GM19099 (cell line): ENCODE results near the gene GIPR.

ENCODE experiments used
- POLR2A ChIP-seq: IDR thresholded peaks from 3 replicates; pipeline ENCODE4 v1.6.1; 2011; ENCODE audit warnings: low read depth; ENCODE audit not compliant: insufficient read length; ENCODE audit errors: extremely low read depth

GIPR gene

GRCh38 chr19:45711851-45712698 lies 44.1 kb downstream of the GIPR start:
- no peak for TF ChIP-seq POLR2A

- no peak for TF ChIP-seq POLR2A
These were observed 44.7 kb downstream of the GIPR start for GRCh38 chr19:45712699-45713067.

GRCh38 chr19:45713141-45713540 lies 45.1 kb downstream of the GIPR start:
- no peak for TF ChIP-seq POLR2A

GRCh38 chr19:45715139-45715538 lies 47.1 kb downstream of the GIPR start:
- no peak for TF ChIP-seq POLR2A

DNA sequence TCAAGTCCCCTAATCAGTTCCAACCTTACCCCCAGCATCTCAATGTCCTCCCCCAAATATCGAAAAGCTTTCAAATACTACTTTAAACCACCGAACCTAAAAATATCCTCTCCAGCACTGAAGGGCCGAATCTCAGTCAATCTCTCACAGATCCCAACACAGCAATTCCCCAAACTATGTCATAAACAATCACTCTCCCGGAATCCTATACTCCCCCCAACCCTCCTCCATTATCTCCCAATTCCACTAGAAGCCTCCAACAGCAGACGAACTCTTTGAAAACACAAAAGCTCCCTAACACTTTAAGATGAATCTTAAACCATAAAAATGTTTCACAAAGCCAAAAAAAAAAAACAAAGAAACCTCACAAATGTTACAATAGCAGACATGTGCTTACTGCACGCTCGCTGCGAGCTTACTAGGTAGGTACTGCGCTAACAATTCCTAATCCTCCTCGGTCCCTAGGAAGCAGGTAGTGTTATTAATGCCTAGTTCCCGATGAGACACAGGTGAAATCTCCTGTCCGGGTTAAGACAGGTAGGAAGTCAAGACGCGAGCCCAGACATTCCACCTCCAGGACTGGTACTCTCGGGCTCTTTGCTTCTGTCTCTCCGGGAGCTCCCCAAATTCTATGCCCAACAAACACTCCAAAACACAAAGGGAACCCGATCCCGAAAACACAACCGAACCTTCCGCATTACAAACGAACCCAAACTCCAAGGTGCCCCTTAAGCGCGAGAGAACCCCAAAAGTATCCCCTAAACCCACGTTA lies 48.5 kb downstream of the GIPR start:
- no peak for TF ChIP-seq POLR2A

- no peak for TF ChIP-seq POLR2A
These were observed 49.3 kb downstream of the GIPR start for GRCh38 chr19:45717131-45717982.

- no peak for TF ChIP-seq POLR2A
These were observed 50.1 kb downstream of the GIPR start for GRCh38 chr19:45717983-45718650.

DNA sequence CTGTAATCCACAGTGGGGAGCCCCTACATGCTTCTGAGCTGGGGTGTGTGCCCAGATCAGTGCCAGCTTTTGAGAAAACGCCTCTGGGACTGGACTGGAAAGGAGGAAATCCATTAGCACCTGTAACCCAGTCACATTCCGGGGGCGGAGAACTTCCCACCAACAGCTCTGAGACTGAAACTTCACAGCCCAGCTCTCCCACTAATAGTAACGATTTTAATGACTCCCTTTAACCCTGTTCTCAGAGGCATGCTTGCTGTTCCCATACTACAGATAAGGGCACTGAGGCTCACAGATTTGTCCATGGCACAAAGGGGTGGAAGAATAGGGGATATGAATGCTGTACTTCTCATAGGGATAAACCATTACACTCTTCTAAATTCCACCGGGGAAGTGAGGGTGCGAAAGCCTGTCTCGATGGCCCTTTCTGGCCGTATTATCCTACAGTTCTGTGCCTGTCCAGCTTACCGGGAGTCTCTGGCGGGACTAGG lies 61.8 kb downstream of the GIPR start:
- no peak for TF ChIP-seq POLR2A

DNA sequence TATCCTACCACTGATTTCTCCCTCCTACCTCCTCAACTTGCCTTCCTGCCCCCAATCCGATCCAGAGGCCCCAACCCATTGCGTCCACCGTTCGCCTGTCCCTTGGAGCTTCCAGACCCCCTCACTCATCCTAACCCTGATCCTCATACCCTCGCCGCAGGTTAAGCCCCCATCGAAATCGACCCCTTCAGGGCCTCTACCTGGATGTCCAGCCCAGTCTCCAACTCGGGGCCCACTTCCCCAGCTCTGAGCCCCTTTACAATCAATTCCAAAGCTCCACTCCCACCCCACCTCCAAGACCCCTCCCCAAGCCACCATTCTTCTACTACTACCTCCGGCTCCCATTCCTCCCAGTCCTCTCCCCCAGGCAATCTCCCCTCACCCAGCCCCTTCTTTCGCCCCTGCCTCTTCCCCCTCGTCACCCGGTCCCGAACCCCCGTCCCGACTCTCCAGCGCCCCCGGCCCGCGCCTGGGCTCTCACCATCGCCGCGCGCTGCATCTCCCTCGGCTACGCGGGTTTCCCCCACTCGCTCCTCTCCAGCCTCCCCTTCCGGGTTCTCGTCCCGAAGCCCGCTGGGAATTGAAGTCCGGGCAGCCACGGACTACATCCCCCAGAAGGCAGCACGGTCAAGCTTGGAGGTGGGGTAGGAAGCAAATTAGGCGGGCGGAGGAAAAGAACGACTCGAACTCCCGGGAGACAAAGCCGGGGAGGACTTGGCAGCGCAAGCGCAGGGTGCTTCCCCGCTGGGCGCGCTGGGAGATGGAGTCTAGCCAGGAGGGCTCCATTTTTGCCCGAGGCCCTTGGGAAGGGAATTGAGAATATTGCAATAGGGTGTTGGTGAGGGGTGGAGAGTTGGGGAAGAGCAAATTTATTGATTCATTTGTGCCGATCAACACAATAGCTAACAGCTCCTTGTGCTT lies 62.6 kb downstream of the GIPR start, which contains the start of gene FBXO46:
TSS of gene FBXO46 (minus strand) at position 529 of the 921 bp plus-strand sequence. CDS start 17,401 bp downstream, outside the sequence.
- TF ChIP-seq POLR2A, result peak; percentile 79
